BLaER1 treated with 17β-estradiol and CSF1 and Interleukin-3, amounts not matched to agents 10 nM and 100 nM (cell line): ENCODE results near the gene TNIP1.

Source experiments
- H3K27ac ChIP-seq, 11 experiments: shearing (Covaris generic); formaldehyde crosslinking; 2 replicates each; pipeline ENCODE4 v1.8.1; 2022
- H3K27me3 ChIP-seq, 11 experiments: shearing (Covaris generic); formaldehyde crosslinking; 2 replicates each; pipeline ENCODE4 v1.8.1; 2022
- H3K36me3 ChIP-seq, 11 experiments: shearing (Covaris generic); formaldehyde crosslinking; 2 replicates each; pipeline ENCODE4 v1.8.1; 2022
- H3K4me1 ChIP-seq, 10 experiments: shearing (Covaris generic); formaldehyde crosslinking; 2 replicates each; pipeline ENCODE4 v1.8.1; 2022
- H3K4me2 ChIP-seq, 11 experiments: shearing (Covaris generic); formaldehyde crosslinking; 2 replicates each; pipeline ENCODE4 v1.8.1; 2022
- H3K4me3 ChIP-seq, 10 experiments: shearing (Covaris generic); formaldehyde crosslinking; 2 replicates each; pipeline ENCODE4 v1.8.1; 2022
- H3K9ac ChIP-seq, 11 experiments: shearing (Covaris generic); formaldehyde crosslinking; 2 replicates each; pipeline ENCODE4 v1.8.1; 2022
- H3K9me3 ChIP-seq, 11 experiments: shearing (Covaris generic); formaldehyde crosslinking; replicated peaks in 1 of 11; 2 replicates each; pipeline ENCODE4 v1.8.1; 2022
- H4K20me1 ChIP-seq, 11 experiments: shearing (Covaris generic); formaldehyde crosslinking; 2 replicates each; pipeline ENCODE4 v1.8.1; 2022
- Cebpa-rat ChIP-seq, 11 experiments: shearing (Covaris generic); IDR thresholded peaks; 2 replicates each; pipeline ENCODE4 v1.8.1; 2022

TNIP1 gene

DNA sequence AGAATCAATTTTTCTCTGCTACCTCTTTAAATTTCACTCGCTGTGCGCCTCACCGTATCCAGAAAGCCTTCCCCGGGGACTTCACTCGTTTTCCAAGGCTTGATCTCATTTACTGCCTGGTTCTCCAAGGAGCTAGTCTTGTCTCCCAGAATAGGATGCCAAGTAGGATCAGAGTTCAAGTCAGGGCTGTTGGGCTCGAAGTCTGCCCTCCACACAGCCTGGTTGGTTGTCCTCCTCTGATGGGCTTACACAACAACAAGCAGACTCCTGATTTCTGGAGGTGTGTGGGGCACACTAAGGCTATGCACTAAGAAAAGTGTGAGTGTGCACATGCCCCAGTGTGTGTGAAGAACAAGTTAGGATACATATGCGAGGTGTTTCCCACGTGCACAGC, 14.0 kb upstream of the TNIP1 start:
- Histone ChIP-seq H3K4me2 (peak overlapping the region; percentile 81 to 97 (median 90)), H4K20me1 (no peaks in the 10 kb centered on the region), H3K36me3 (peaks cover 0 to 8% (median 0%) of the 10 kb centered on the region in 11 experiments; a peak in 3 of 22 replicates), H3K27me3 (no peaks in the 10 kb centered on the region), H3K9ac (peak overlapping the region; percentile 71 to 90 (median 84); a peak in 21 of 22 replicates), H3K4me3 (peak overlapping the region in 4 of 10 experiments; percentile 2 to 54 (median 47); a peak in 1 of 20 replicates), H3K27ac (peak overlapping the region; percentile 81 to 98 (median 95)), H3K9me3 (no peaks in the 10 kb centered on the region), H3K4me1 (peaks cover 69 to 100% (median 94%) of the 10 kb centered on the region in 10 experiments)
- no peak for TF ChIP-seq Cebpa-rat (IDR thresholded peaks at IDR 0.05)

DNA sequence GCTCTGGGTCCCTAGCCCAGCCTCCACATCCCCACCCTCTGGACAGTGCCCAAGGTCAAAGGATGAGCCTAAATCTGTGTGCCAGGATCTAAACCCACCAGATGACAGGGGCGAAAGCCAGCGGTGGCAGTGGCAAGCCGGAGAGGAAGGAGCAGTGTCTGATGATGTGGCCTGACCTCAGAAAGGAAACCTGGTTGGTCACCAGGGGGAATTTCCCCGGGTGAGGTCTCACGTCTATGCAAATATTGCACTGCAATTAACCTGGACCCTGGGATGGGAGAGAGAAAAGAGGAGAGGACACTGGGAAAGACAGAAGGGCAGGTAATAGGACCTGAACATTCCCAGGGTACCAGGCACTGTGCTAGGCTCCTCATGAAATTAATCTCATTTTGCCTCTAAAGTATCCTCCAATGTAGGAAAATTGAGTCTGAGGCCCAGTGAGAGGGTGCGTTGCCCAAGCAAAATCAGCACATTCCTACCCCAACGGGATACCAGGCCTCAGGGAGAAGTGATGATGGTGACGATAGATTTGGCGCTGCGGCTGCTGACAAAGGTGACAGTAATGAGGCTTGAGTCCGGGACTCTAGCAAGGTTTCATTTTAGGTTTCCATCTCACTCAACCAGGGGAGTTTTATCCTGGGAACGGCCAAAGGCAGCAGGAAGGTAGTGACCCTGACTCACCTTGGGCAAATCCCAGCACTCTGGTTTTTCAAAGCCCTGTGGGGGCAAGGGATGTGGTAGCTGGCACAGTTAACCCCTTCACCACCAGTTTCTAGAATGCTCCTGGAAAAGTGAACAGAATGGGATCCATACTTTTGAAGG, 13.4 kb upstream of the TNIP1 start:
- Histone ChIP-seq H3K4me3 (peak overlapping the region in 7 of 10 experiments; percentile 32 to 54 (median 40); a peak in 9 of 20 replicates), H4K20me1 (no peaks in the 10 kb centered on the region), H3K9me3 (no peaks in the 10 kb centered on the region), H3K27ac (peak overlapping the region; percentile 81 to 98 (median 95)), H3K4me2 (peak overlapping the region; percentile 81 to 97 (median 90)), H3K36me3 (peaks cover 0 to 8% (median 0%) of the 10 kb centered on the region in 11 experiments; a peak in 2 of 22 replicates), H3K27me3 (no peaks in the 10 kb centered on the region), H3K9ac (peak overlapping the region; percentile 71 to 90 (median 84)), H3K4me1 (peaks cover 68 to 100% (median 94%) of the 10 kb centered on the region in 10 experiments)
- TF ChIP-seq Cebpa-rat (IDR thresholded peaks at IDR 0.05) = no peak

- peak overlapping the region in 7 of 10 experiments; percentile 32 to 54 (median 40); a peak in 10 of 20 replicates for H3K4me3 ChIP-seq
- no peaks in the 10 kb centered on the region for H3K9me3 ChIP-seq
- peak; percentile 94 to 100 (median 97) for TF ChIP-seq Cebpa-rat (IDR thresholded peaks at IDR 0.05)
- H3K4me1 ChIP-seq = peaks cover 60 to 100% (median 93%) of the 10 kb centered on the region in 10 experiments
- no peaks in the 10 kb centered on the region for H4K20me1 ChIP-seq
- peak overlapping the region; percentile 81 to 98 (median 95) for H3K27ac ChIP-seq
- H3K4me2 ChIP-seq = peak overlapping the region; percentile 81 to 97 (median 90)
- H3K27me3 ChIP-seq = no peaks in the 10 kb centered on the region
- H3K36me3 ChIP-seq = peaks cover 0 to 8% (median 0%) of the 10 kb centered on the region in 11 experiments; a peak in 2 of 22 replicates
- peak overlapping the region; percentile 71 to 90 (median 84) for H3K9ac ChIP-seq
These were observed 12.6 kb upstream of the TNIP1 start for GRCh38 chr5:151093476-151093889.

DNA sequence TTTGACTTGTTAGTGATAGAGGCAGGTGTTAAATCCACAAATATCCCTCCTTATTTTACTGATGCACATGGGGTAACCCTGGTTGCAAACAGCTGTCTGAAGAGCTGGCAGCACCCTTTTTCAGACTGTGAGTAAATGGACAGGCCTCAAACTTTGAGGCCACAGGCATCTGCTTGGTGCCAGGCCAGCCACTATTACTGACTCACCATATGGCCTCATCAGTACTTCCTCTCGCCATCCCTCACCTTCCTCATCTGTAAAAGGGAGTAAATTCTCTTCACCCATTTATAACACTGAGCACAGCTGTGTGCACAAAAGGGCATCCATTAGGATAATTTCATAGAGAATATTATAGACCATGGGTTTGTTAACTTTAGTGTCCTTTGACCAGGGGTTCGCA, 11.9 kb upstream of the TNIP1 start:
- no peak for TF ChIP-seq Cebpa-rat (IDR thresholded peaks at IDR 0.05)

GRCh38 chr5:151089726-151090125, 8.9 kb upstream of the TNIP1 start:
- Histone ChIP-seq H3K27me3 (no peaks in the 10 kb centered on the region), H3K27ac (peak overlapping the region in 5 of 11 experiments; percentile 2 to 22 (median 8); a peak in 6 of 22 replicates), H3K9ac (no peak overlapping the region), H3K4me3 (no peak overlapping the region), H3K4me1 (peaks cover 36 to 100% (median 87%) of the 10 kb centered on the region in 10 experiments), H3K9me3 (no peaks in the 10 kb centered on the region), H4K20me1 (no peaks in the 10 kb centered on the region), H3K4me2 (peak overlapping the region in 5 of 11 experiments; percentile 27 to 97 (median 96); a peak in 9 of 22 replicates), H3K36me3 (no peaks in the 10 kb centered on the region)
- TF ChIP-seq Cebpa-rat (IDR thresholded peaks at IDR 0.05) = no peak

More for the DNA sequence above, 11.9 kb upstream of the TNIP1 start:
- H3K27ac ChIP-seq = peak overlapping the region; percentile 81 to 98 (median 95); a peak in 21 of 22 replicates
- H3K4me2 ChIP-seq = peak overlapping the region; percentile 81 to 97 (median 90)
- H3K9me3 ChIP-seq = no peaks in the 10 kb centered on the region
- H3K36me3 ChIP-seq = peaks cover 0 to 6% (median 0%) of the 10 kb centered on the region in 11 experiments; a peak in 1 of 22 replicates
- peak overlapping the region in 6 of 10 experiments; percentile 15 to 54 (median 34); a peak in 6 of 20 replicates for H3K4me3 ChIP-seq
- peaks cover 53 to 100% (median 89%) of the 10 kb centered on the region in 10 experiments for H3K4me1 ChIP-seq
- no peaks in the 10 kb centered on the region for H3K27me3 ChIP-seq
- H3K9ac ChIP-seq = peak overlapping the region in 10 of 11 experiments; percentile 79 to 90 (median 84); a peak in 18 of 22 replicates
- no peaks in the 10 kb centered on the region for H4K20me1 ChIP-seq

- H3K9ac ChIP-seq = no peak overlapping the region
- peak overlapping the region in 3 of 11 experiments; percentile 3 to 22 (median 4); a peak in 2 of 22 replicates for H3K27ac ChIP-seq
- H3K36me3 ChIP-seq = no peaks in the 10 kb centered on the region
- H3K4me2 ChIP-seq = peak overlapping the region in 7 of 11 experiments; percentile 7 to 97 (median 94); a peak in 11 of 22 replicates
- H3K9me3 ChIP-seq = no peaks in the 10 kb centered on the region
- TF ChIP-seq Cebpa-rat (IDR thresholded peaks at IDR 0.05) = no peak
- no peak overlapping the region for H3K4me3 ChIP-seq
- no peaks in the 10 kb centered on the region for H3K27me3 ChIP-seq
- peaks cover 29 to 100% (median 79%) of the 10 kb centered on the region in 10 experiments for H3K4me1 ChIP-seq
- no peaks in the 10 kb centered on the region for H4K20me1 ChIP-seq
These were observed 8.2 kb upstream of the TNIP1 start for GRCh38 chr5:151088986-151089385.

DNA sequence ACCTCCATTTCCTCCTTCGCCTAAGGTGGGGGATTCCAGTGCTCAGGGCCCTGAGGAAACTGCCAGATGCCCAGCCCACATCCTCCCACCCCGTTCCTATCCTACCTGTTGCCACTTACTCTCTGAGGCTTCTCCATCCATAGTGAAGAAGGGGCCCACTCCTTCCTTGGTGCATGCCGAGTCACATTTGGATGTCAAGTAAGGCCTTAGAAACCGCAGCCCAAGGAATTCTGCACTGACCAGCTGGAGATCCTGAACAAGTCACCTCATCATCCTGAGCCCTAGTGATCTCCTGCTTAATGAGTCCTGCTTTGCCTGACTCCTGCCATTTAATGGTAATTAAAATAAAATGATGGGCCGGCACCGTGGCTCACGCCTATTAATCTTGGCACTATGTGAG, 6.7 kb upstream of the TNIP1 start:
- Histone ChIP-seq H3K9ac (peak overlapping the region in 5 of 11 experiments; percentile 36 to 81 (median 76); a peak in 7 of 22 replicates), H3K27me3 (no peaks in the 10 kb centered on the region), H3K4me2 (peak overlapping the region; percentile 43 to 97 (median 70); a peak in 19 of 22 replicates), H3K9me3 (no peaks in the 10 kb centered on the region), H3K4me3 (peak overlapping the region in 3 of 10 experiments; percentile 54 to 89 (median 65); a peak in 2 of 20 replicates), H3K27ac (peak overlapping the region in 7 of 11 experiments; percentile 23 to 75 (median 45); a peak in 12 of 22 replicates), H4K20me1 (no peaks in the 10 kb centered on the region; a peak in 1 of 22 replicates), H3K36me3 (no peaks in the 10 kb centered on the region), H3K4me1 (peaks cover 21 to 100% (median 77%) of the 10 kb centered on the region in 10 experiments)
- no peak for TF ChIP-seq Cebpa-rat (IDR thresholded peaks at IDR 0.05)

- no peaks in the 10 kb centered on the region for H3K9me3 ChIP-seq
- no peaks in the 10 kb centered on the region; a peak in 1 of 22 replicates for H4K20me1 ChIP-seq
- H3K4me1 ChIP-seq = peaks cover 26 to 100% (median 77%) of the 10 kb centered on the region in 10 experiments
- peak overlapping the region in 5 of 10 experiments; percentile 11 to 89 (median 65); a peak in 9 of 20 replicates for H3K4me3 ChIP-seq
- peak overlapping the region; percentile 3 to 75 (median 45); a peak in 19 of 22 replicates for H3K27ac ChIP-seq
- no peak for TF ChIP-seq Cebpa-rat (IDR thresholded peaks at IDR 0.05)
- no peaks in the 10 kb centered on the region for H3K27me3 ChIP-seq
- peak overlapping the region; percentile 43 to 97 (median 70); a peak in 21 of 22 replicates for H3K4me2 ChIP-seq
- H3K36me3 ChIP-seq = no peaks in the 10 kb centered on the region
- peak overlapping the region in 9 of 11 experiments; percentile 9 to 81 (median 43); a peak in 13 of 22 replicates for H3K9ac ChIP-seq
These were observed 6.1 kb upstream of the TNIP1 start for GRCh38 chr5:151086905-151087360.
